HG02642 (cell line): ENCODE measurements around the gene NDST3.

ENCODE experiments used
- ATAC-seq: cut with Tn5 transposase; IDR thresholded peaks from one replicate; pipeline ENCODE4 v1.9.1; 2021; ENCODE audit warnings: mild to moderate bottlenecking; ENCODE audit not compliant: unreplicated experiment, poor library complexity

Gene NDST3

DNA sequence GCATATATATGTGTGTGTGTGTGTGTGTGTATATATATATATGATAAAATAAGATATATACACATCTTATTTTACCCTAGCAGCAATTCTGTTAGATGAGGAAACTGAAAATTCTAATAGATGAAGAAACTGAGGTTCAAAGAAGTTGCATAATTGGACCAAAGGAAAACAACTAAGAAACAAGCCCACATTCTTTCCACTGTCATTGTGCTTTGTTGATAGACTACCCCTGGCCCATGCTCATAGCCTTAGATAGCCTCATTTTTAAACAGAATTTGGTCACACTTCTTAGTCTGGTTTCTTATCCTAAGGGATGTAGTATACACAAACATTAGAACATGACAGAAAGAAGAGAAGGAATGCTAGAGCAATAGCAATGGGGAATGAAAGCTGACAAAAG is 138.8 kb downstream of the NDST3 start:
- ATAC-seq, result no peak

DNA sequence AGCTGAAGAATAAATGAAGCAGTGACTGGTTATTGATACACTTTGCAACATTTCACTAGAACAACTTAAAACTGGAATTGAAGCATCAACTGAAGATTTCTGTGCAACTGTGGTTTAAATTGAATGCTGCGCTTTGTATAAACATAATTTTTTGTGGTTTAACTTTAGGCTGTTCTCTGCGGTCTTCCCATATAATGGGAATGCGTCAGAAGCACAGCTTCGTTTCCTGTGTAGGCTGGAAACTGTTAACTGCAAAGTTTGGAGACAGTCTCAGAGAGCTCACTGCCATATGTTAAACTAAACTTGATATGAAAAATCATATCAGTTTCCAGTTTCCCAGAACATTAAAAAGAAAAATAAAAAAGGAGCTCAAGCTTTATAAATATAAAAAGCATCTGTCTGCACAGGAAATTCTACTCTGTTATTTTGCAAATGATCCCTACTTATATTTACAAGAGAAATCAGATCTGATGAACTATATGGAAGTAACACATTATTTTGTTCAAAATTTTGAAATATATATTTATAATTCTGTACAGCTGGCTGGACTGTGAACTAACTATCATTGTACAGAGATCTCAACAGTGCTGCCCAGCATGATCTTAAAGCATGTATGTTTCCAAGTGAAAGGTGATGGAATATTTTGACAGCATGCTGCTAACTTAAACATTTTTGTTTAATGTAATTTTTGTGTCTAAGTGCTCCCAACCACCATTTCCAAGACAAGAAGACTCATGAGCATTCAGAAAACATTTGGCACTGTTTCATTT is 139.9 kb downstream of the NDST3 start:
- ATAC-seq, result no peak

DNA sequence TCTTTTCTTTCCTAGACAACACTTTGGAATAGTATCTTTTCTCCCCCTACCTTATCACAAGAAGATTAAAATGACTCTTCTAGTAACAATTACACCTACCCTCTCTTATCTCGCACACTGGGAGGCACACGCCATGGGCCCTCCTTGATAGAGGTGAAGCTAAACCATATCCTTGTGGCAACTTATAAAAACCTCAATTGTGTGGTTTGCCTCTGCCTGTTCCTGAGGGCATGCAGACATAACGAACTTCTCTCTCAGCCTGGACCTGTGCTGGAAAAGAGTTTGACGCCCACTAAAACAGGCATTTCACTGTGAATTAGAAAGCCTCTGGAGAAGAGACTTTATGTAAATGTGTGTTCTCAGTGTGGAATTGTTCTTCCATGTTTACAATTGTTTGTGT is 141.2 kb downstream of the NDST3 start:
- ATAC-seq, result no peak

DNA sequence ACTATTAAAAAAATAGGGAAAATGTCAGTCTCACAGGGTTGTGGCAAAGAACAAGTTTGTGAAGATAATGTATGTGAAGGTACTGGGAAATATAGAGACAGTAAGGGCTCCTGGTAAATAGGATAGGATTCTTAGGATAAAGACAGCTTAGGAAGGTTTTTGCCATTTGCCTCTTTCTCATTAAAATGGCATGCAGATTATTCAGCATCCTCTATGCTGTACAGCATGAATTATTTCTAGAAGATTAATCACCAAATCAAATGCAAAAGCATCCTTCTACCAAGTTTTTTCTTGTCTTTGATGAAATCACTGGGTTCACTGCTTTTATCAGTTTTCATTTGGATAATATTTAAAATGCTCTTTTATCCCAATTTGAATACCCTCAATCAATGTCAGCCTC is 142.8 kb downstream of the NDST3 start:
- ATAC-seq, result no peak

DNA sequence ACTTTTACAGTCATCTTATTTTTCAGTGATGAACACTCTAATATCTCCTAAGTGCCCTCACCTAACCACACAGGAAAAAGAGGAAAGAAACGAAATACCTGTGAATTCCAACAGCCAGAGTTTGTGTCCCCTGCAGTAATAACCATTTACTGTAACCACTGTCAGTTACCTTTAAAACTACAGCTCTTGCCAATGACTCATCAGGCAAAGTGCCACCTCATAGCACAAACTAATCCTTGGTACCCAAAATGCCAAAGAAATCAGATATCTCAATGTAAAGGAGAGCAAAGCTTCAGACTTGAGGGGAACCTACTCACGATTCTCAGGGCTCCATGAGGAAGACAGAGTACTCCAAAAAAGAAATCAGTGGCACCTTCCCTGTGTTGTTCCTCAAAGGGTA is 146.5 kb downstream of the NDST3 start:
- no peak for ATAC-seq

DNA sequence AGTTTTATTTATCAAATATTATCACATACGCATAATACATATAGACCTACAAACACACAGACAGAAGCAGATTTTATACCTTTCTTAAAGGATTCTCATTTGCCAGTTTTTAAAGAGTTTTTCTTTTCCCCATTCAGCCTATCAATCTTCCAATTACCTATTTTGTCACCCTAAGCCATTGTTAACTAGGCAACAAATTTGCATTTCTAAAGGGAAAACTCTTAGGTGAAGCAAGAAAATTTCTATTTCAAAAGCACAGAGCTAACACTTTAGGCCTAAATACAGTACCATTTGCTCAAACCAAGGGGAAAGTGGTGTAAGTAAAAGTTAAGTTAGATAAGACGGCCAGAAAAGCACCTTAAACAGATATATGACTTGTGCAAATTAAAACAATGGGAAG is 156.6 kb downstream of the NDST3 start:
- ATAC-seq, result no peak

GRCh38 chr4:118193421-118193820 is 159.1 kb downstream of the NDST3 start:
- ATAC-seq, result no peak

DNA sequence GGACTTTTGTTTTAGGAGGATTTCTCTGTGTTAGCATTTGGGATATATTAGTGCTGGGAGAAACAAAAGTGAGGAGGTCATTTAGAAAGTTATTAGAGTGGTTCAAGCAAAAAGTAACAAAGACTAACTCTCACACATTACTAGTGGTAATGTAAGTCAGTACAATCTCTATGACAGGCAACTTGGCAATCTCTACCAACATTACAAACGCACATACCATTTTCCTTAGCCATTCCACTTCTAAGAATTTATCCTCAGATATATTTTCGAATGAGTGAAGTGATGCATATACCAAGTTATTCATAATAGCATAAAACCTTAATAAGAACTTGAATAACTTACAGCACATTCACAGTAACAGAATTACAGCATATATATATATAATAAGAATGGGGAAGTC is 172.3 kb downstream of the NDST3 start:
- no peak for ATAC-seq

DNA sequence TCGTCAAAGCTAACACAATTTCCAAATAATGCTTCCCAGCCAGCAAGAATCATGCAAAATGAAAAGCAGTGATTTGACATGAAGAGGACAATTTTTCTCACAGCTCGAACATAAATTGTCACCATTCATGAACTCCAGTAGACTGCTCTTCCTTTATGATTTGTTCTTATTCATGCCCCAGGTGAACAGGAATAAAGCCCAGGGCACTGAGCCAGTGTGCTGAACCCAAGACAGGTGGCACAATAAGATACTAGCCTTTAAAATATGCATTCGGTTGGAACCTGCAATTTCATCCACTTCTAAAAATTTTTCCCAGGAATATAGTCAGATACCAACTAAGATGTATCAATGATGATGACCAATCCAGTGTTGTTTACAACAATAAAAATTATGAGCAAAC is 178.8 kb downstream of the NDST3 start:
- no peak for ATAC-seq

- no peak for ATAC-seq
Observed at GRCh38 chr4:118215826-118216225, 181.5 kb downstream of the NDST3 start.

- ATAC-seq, result no peak
Observed at GRCh38 chr4:118221227-118221800, 187.0 kb downstream of the NDST3 start.

DNA sequence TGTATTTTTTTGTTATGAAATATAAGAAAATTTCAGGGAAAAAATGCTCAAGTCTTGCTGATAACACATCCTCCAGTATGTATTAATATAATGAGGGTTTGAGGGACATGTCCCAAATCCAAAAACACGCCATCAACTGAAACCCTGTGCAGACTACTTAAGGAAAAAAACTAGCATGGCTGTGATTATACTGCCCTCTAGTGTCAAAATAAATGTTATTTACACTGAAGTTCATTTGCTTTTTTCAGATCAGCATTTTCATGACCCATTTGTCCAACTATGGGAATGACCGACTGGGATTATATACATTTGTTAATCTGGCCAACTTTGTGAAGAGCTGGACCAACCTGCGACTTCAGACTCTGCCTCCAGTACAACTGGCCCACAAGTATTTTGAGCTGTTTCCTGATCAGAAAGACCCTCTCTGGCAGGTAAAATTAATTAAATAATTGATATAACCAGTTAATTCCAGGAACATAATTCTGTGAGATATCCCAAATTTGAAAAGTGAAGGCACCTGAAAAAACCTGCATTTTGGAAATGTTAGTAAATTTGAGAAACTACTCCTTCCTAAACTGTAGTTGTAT is 190.1 kb downstream of the NDST3 start:
- peak; percentile 58 for ATAC-seq

DNA sequence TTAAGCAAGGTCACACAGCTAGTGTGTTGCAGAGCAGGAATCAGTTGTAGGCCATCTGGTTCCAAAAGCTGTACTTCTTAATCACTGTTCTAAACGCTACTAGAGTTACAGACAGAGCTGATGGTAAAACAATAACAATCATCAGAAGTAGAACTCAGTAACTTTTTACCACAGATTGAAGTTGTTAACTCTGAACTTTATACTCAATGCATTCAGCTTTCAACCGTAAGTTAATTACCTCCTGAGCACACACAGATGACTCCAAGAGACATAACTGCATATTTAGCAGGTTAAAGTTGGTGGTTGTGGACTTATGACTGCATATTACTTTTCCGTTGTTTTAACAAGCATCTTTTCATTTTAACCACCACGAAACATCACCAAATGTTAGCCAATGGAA is 191.2 kb downstream of the NDST3 start:
- ATAC-seq, result no peak

- no peak for ATAC-seq
Observed at GRCh38 chr4:118226311-118227010, 192.2 kb downstream of the NDST3 start.

GRCh38 chr4:118235566-118236120 is 201.4 kb downstream of the NDST3 start:
- ATAC-seq, result no peak

DNA sequence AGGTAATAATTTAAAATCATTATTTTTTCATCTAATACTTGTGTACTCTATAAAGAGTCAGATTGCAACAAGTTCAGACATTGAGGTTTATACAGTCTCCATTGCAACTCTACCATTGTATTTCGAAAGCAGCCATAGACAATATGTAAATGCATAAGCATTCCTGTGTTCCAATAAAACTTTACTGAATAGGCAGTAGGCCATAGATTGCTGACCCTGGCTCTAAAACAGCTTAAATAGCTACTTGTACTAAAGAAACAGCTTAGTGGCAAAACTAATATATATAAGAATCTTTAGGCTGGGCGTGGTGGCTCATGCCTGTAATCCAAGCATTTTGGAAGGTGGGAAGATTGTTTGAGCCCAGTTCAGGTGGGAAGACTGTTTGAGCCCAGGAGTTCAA is 203.2 kb downstream of the NDST3 start:
- ATAC-seq, result no peak

DNA sequence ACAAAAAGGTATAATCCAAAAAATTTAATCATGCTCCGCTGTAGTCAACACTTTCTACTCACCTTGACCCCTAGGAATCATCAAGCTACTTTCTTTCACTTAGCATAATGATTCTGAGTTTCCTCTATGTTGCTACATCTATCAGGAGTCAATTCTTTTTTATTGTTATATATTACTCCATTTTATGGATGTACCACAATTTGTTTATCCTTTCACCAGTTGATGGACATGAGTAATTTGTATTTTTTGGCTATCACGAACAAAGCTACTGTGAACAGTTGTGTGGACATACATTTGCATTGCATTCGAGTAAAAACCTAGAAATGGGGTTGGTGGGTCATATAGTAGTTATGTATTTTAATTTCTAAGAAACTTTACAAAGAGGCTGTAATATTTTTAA is 215.6 kb downstream of the NDST3 start:
- ATAC-seq, result no peak

GRCh38 chr4:118254368-118254767 is 220.1 kb downstream of the NDST3 start:
- ATAC-seq, result no peak

DNA sequence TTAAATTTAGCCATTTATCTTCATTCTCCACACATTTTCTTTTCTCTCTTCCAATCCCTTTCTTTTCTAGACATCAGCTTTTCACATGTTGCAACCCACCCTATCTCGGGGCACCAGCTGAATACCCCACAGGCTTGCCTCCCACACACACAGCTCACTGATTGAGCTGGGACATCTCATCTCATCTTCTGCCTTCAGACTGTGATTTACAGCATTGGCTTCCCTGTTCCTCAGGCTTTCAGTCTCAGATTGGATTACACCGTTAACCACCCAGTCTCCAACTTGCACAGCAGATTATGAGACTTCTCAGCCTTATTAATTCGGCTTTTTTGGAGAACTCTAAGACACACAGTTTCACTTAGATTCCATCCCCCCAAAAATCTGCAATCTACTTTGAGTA is 224.8 kb downstream of the NDST3 start:
- ATAC-seq, result no peak

- ATAC-seq, result no peak
Observed at GRCh38 chr4:118260309-118260708, 226.0 kb downstream of the NDST3 start.

DNA sequence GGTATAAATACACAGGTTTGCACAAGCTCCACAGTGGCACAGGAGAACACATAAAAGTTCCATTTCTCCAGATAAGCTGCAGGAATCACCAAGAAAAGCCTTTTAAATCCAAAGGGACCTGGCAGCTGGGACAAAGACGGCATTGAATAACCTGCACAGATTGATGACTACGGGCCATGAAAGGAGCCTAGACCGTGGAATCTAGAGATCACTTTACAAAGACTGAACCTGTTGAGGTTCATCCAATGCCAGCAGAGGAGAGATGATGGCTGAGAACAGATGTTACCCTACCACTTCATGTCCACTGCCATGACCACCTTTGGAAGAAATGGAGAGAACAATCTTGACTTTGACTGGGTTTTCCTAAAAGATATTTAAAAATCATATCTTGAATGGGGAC is 229.8 kb downstream of the NDST3 start:
- ATAC-seq, result no peak
